ENCODE results near the gene SOX13.
A peak's percentile ranks its signal among the peaks of the same experiment; 100 is the strongest.

Gene SOX13

GRCh38 chr1:204065174-204065985, 7.5 kb upstream of the SOX13 start:
- no peak for DNase-seq

DNA sequence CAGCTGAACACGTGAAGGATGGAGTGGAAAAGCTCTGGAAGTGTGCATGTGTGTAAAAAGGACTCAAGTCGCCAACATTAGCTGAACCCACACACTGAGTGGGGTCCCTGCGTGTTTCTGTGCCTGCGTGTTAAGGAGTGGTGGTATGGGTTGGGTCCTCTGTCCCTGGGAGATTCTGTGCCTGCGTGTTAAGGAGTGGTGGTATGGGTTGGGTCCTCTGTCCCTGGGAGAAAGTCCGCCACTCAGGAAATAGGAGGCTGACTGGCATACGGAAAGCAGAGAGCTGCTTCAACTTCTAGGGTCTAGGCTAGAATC, 7.0 kb upstream of the SOX13 start:
- no peak for DNase-seq

- DNase-seq, result no peak
Observed at GRCh38 chr1:204067935-204068334, 5.0 kb upstream of the SOX13 start.

DNA sequence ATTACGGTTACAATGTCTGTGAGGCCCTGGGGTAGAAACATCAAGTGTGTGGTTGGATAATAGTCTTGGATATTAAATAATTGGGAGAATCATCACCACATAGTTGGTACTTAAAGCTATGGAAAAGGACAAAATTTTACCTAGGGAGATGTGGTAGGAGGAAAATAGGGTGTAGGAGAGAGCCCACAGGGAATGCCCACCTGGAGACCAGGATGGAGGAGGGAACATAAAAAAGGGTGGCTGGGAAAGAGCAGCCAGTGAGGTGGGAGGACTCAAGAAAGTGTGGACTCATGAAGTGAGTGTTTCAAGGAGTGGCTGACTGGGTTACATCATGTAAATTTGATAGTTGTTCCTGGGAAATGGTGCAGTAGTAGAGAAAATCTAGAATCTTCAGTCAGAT, 3.0 kb upstream of the SOX13 start:
- DNase-seq, result no peak

DNA sequence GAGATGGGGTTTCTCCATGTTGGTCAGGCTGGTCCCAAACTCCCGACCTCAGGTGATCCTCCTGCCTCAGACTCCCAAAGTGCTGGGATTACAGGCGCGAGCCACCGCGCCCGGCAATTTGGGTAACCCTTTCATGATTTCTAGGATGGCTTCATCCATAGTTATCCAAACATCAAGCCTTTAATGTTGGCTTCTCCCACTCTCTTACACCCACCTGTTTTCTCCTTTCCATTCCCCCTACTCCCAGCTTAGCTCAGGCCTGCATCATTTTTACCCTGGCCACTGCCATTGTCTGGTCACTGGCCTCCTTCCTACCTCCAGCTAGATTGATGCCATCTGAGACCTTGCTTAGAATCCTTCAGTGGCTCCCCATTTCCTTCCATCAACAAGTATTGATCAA, 2.0 kb upstream of the SOX13 start:
- DNase-seq, result no peak

GRCh38 chr1:204073837-204074273, 940 bp downstream of the SOX13 start:
- DNase-seq, result no peak

DNA sequence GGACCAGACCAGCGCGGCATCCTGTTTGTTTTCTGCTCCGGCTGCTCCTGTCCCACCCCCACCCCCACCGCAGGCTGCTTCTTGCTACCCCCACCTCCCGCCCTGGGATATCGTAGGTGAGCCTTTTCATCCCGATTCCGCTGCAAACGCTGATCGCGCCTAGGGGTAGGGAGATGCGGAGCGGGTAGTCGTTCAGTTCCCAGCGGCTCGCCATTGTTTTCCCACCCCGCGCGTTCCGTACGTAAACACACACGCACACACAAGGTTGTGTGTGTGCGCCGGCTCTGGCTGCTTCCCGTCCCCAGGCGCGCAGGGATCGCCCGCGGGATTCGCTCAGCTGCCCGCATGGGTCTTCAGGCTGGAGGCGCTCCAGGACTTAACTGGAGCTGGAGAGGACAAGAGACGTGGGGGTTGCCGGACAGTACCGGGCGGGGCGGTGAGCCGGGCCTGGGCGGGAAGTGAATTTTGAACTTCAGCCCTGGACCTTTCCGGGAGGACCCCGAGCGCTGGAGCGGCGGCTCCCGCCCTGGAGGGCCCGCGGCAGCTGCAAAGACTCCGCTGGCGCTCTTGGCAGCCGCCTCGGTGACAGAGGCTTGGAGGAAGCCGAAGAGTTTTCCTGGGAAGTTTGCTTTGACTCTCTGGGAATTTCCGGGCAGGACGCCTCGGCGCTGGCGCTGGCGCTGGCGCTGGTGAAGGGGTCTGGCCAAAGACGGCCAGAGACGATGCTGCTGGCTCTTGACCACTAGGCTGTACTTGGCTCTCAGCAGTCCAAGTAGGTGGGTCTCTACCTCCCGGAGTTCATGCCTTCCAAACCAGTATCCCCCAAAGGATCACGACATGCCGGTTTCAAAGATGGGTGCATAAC, 1.6 kb downstream of the SOX13 start:
- peak in 1 of 2 donors; percentile 22 for DNase-seq

GRCh38 chr1:204075139-204075521, 2.2 kb downstream of the SOX13 start:
- peak; percentile 15 to 29 for DNase-seq

GRCh38 chr1:204075890-204076846, 3.3 kb downstream of the SOX13 start:
- no peak for DNase-seq

DNA sequence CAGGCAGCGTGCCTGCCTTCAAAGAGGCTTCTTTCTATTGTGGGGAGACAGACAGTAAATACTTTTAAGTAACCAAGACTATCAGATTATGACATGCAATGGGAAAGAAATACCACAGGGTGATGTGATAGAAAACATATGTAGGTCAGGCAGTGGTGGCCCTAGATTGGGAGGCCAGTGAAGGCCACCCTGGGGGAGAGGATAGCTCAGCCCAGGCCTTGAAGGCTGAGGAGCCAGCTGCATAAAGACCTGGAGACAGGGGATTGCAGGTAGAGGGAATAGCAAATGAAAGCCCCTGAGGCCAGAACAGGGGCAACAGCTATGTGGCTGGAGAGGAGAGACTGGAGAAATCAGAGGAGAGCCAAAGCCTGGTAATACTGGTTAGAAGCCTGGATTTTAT, 4.0 kb downstream of the SOX13 start:
- no peak for DNase-seq

- no peak for DNase-seq
Observed at GRCh38 chr1:204077979-204078696, 5.2 kb downstream of the SOX13 start.

GRCh38 chr1:204079608-204079999, 6.7 kb downstream of the SOX13 start:
- DNase-seq, result no peak

DNA sequence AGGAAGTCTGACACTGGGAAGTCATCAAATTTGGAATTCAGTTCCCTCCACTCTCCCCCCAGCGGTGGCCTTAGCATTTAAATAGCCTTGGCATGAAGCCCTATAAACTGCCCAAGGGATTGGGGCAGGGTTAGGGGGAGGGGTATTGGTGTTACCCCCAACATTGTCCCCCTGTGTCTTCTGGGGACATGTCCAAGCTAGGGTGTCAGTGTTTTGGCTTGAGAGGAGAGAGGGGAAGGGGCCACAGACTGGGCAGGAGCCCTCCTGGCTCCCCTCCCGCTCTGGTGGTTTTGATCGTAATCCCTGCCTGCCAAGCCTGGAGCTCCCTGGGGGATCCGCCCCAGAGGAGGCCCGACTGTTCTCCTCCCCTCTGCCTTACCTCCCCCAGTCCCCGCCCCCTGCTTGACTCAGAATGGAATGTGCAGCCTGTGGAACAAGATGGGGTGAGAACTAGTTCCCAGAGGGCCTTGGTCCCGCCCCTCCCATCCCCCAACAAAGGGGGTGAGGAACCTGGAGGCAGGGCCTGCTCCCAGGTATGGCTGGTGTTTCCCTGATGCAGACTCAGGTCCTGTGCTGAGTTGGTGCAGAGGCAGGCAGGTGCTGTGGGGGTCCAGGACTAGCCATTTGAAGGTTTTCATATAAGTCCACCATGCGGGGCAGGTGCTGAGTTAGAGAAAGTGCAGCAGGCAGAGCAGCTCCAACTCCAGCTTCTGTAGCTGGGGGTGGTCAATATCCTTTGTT, 7.4 kb downstream of the SOX13 start:
- no peak for DNase-seq

- no peak for DNase-seq
Observed at GRCh38 chr1:204081164-204081790, 8.4 kb downstream of the SOX13 start.

DNA sequence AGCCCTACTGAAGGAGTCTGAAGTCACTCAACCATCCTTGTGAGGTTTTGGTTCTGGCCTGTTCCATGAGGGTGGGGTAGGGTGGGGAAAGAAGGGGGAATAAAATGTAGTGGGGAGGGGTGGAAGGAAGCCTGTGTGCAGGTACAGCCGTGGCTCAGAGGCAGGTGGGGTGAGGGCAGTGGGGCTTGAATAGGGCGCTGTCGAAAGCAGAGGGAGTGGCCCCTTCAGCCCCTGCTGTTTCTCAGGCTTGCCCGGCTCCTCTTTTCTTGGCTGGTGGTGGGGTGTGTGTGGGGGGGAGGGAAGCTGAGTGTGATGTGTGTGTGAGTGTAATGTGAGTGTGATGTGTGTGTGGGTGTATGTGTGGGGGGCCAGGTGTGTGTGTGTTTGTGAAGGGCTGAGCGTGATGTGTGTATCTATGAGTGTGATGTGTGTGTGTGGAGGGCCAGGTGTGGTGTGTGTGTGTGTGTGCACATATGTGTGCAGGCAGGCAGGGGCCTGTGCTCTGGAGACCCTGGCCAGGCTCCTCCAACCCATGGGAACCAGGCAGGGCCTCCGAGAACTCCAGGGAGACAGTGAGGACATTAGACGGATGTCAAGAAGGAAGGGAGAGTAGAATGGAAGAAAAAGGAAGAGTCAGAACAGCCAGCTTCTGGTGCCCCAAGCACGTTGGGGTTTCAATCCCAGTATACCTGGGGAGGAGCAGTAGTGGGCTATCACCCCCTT, 9.0 kb downstream of the SOX13 start:
- no peak for DNase-seq

DNA sequence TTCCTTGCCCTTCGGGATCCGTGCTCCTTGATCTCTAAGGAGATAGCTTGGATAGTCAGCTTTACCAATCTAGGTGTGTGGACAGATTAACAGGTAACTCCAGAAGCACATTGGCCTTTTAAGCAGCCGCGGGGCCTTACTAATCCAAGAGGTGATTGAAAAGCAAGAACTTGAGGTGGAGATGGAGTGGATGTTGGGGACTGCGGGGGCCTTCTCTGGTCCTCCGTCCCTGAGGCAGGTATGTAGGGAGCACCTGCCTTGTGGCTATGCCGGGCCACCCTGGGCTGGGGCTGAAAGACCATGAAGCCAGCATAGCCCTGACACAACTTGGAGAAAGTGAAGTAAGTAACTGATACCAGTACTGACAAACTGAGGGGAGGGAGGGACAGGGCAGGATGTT, 10.6 kb downstream of the SOX13 start:
- no peak for DNase-seq

DNA sequence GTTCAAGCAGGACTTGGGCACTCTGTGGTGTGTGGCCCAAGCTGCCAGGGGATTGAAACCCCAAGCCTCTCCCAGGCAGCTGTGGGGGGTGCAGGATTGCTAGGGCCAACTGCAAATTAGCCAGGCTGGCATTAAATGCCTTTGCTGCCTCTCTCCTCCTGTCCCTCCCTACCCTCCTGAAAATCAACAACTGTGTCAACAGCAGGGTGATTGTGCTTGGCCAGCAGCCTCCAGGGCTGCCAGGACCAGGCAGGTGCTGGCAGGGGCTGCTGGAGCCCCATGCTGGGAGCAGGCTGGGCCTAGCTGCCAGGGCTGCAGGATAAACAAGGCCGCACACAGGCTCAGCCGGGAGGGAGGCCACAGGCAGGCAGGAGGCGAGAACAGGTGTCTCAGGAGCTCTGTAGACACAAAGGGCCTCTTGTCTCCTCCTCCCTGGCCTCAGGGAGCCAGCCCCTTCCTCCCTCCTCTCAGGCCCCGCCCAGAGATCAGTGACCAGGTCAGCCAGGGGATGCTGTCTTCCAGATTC, 11.4 kb downstream of the SOX13 start:
- no peak for DNase-seq

DNA sequence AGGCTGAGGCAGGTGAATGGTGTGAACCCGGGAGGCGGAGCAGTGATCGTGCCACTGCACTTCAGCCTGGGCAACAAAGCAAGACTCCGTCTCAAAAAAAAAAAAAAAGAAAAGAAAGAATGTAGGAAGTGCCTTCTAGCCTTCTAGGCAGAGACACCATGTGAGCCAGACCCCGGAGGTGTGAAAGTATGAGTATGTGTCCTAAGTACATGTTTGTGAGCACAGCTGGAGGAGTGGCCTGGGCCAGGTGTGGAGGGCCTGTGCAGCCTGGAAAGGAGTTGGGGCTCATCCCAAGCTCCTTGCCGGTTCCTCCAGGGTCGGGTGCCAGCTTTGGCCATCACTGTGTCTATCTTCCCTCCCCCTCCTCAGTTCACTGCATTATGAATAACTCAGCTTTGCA, 13.0 kb downstream of the SOX13 start:
- no peak for DNase-seq

- no peak for DNase-seq
Observed at GRCh38 chr1:204087181-204087892, 14.4 kb downstream of the SOX13 start.

All from inflammatory macrophage (primary cell).